Neural progenitor cell (in vitro differentiated cells): Measurements from ENCODE around the gene PLD6.

ENCODE experiments used
- EZH2 ChIP-seq: fragments of 200-600 bp; sonication (generic); IDR thresholded peaks from 2 replicates; pipeline ENCODE4 v1.6.1; 2017; ENCODE audit warnings: antibody characterized with exemption, mild to moderate bottlenecking, moderate library complexity
- EZH2phosphoT487 ChIP-seq: fragments of 200-600 bp; sonication (generic); IDR thresholded peaks from 2 replicates; pipeline ENCODE4 v1.6.1; 2017; ENCODE audit warnings: antibody characterized with exemption
- TF ChIP-seq, protein P1 (sequence below): fragments of 200-600 bp; sonication (generic); IDR thresholded peaks from 2 replicates; pipeline ENCODE4 v1.5.1; 2017; ENCODE audit warnings: antibody characterized with exemption, mild to moderate bottlenecking

DNA sequence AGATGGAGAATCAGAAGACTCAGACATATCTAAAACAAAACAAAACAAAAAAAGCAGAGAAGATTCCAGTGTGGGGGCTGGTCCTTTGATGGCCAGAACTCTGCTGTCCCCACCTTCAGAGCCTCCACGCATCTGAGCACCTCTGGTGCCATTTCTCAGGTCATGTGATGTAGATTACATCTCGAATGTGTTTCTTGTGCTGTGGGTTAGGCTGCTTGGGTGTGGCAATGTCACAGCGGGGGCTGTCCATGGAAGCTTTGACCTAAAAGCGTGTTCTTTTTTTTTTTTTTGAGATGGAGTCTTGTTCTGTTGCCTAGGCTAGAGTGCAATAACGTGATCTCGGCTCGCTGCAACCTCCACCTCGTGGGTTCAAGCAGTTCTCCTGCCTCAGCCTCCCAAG is 51.2 kb downstream of the PLD6 start:
- TF ChIP-seq, protein P1, sequence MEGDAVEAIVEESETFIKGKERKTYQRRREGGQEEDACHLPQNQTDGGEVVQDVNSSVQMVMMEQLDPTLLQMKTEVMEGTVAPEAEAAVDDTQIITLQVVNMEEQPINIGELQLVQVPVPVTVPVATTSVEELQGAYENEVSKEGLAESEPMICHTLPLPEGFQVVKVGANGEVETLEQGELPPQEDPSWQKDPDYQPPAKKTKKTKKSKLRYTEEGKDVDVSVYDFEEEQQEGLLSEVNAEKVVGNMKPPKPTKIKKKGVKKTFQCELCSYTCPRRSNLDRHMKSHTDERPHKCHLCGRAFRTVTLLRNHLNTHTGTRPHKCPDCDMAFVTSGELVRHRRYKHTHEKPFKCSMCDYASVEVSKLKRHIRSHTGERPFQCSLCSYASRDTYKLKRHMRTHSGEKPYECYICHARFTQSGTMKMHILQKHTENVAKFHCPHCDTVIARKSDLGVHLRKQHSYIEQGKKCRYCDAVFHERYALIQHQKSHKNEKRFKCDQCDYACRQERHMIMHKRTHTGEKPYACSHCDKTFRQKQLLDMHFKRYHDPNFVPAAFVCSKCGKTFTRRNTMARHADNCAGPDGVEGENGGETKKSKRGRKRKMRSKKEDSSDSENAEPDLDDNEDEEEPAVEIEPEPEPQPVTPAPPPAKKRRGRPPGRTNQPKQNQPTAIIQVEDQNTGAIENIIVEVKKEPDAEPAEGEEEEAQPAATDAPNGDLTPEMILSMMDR: no peak
- no peak for TF ChIP-seq EZH2phosphoT487
- TF ChIP-seq EZH2: no peak
